H1 (cell line): ENCODE measurements around the gene GDAP2. TPM values are rescaled to one million over a fixed set of nuclear protein-coding genes. Genes with fewer than 3 reads are reported as not detected.

Source experiments
- CTCF ChIA-PET: fragments of 300-600 bp; sonication (Branson Sonifier 250); formaldehyde crosslinking; loops from one replicate; lab custom pipeline; 2021; ENCODE audit not compliant: partially characterized antibody; lab: Charles Lee
- POLR2A ChIA-PET: fragments of 300-600 bp; sonication (Branson Sonifier 250); formaldehyde crosslinking; loops from one replicate; lab custom pipeline; 2021; ENCODE audit warnings: inconsistent platforms; ENCODE audit not compliant: partially characterized antibody; lab: Charles Lee
- DNase-seq, 2 experiments: peaks; one replicate each; pipeline versions ENCODE4 v3.0.0 to v3.0.0-alpha.2; 2010 to 2022; ENCODE audit warnings: low spot score in 2 of 2, low read depth in 1 of 2, mixed read lengths in 1 of 2
- FAIRE-seq: peaks from 2 replicates; lab custom pipeline; 2011; peaks lifted over from hg19 to GRCh38; lab: Jason Lieb, UNC
- H2AFZ ChIP-seq: 2 replicates; pipeline ENCODE4 v1.8.1; 2012; ENCODE audit warnings: low read length, inconsistent platforms
- H2AK5ac ChIP-seq: 2 replicates; pipeline ENCODE4 v1.6.1; 2013; ENCODE audit warnings: low read depth, low read length
- H2BK120ac ChIP-seq: replicated peaks from 2 replicates; pipeline ENCODE3; 2013; ENCODE audit warnings: low read depth, low read length, inconsistent platforms
- H2BK12ac ChIP-seq: 2 replicates; pipeline ENCODE4 v1.6.1; 2013; ENCODE audit warnings: low read depth, low read length
- H2BK15ac ChIP-seq: 2 replicates; pipeline ENCODE4 v1.6.1; 2013; ENCODE audit warnings: low read length
- H2BK20ac ChIP-seq: 2 replicates; pipeline ENCODE4 v1.6.1; 2013; ENCODE audit warnings: low read length
- H2BK5ac ChIP-seq: 2 replicates; pipeline ENCODE4 v1.6.1; 2013; ENCODE audit warnings: low read depth, low read length
- H3K14ac ChIP-seq: 2 replicates; pipeline ENCODE4 v1.6.1; 2013; ENCODE audit warnings: inconsistent platforms; ENCODE audit not compliant: insufficient read length
- H3K18ac ChIP-seq: 2 replicates; pipeline ENCODE4 v1.6.1; 2013; ENCODE audit warnings: low read length; ENCODE audit errors: extremely low read depth
- H3K23ac ChIP-seq: 2 replicates; pipeline ENCODE4 v1.6.1; 2013; ENCODE audit warnings: inconsistent platforms; ENCODE audit not compliant: insufficient read length
- H3K23me2 ChIP-seq: 2 replicates; pipeline ENCODE4 v1.6.1; 2013; ENCODE audit warnings: low read depth, low read length
- H3K27ac ChIP-seq: 2 replicates; pipeline ENCODE4 v1.6.1; 2011; ENCODE audit warnings: low read depth, low read length, inconsistent platforms
- H3K27me3 ChIP-seq, 4 experiments: replicated peaks in 1 of 4; 1 replicate in 1 of 4; 2 replicates in 3 of 4; pipeline versions ENCODE4 v1.6.1 to v1.8.1; 2011 to 2013; ENCODE audit warnings: low read length in 3 of 4, mild to moderate bottlenecking in 3 of 4, inconsistent platforms in 2 of 4, mixed read lengths in 2 of 4, moderate library complexity in 1 of 4; ENCODE audit not compliant: control insufficient read depth in 3 of 4, insufficient read depth in 3 of 4; ENCODE audit errors: extremely low read depth in 1 of 4
- H3K36me3 ChIP-seq, 4 experiments: 2 replicates each; pipeline versions ENCODE4 v1.6.1 to v1.8.1; 2011 to 2013; ENCODE audit warnings: mild to moderate bottlenecking in 4 of 4, low read length in 3 of 4, moderate library complexity in 2 of 4, control low read depth in 1 of 4, inconsistent platforms in 1 of 4; ENCODE audit not compliant: insufficient read depth in 4 of 4, control insufficient read depth in 2 of 4
- H3K4ac ChIP-seq: replicated peaks from 2 replicates; pipeline ENCODE3; 2013; ENCODE audit warnings: low read length, low read depth, mixed read lengths, inconsistent platforms; ENCODE audit not compliant: insufficient read length
- H3K4me1 ChIP-seq, 4 experiments: replicated peaks in 1 of 4; 1 replicate in 1 of 4; 2 replicates in 3 of 4; pipeline versions ENCODE4 v1.6.1 to v1.8.1; 2011 to 2013; ENCODE audit warnings: low read length in 3 of 4, inconsistent platforms in 2 of 4, mixed read lengths in 1 of 4; ENCODE audit not compliant: insufficient read depth in 4 of 4, control insufficient read depth in 3 of 4
- H3K4me2 ChIP-seq, 2 experiments: 2 replicates each; pipeline versions ENCODE4 v1.6.1 to v1.8.1; 2011 to 2013; ENCODE audit warnings: low read depth in 2 of 2, low read length in 2 of 2, control low read depth in 1 of 2, inconsistent platforms in 1 of 2, mild to moderate bottlenecking in 1 of 2; ENCODE audit not compliant: insufficient read depth in 1 of 2
- H3K4me3 ChIP-seq, 4 experiments: fragments of 200-600, 300-600 bp in 1 of 4; sonication (generic), shearing (Covaris generic), sonication (Bioruptor Twin) in 1 of 4; 2 replicates each; pipeline versions ENCODE4 v1.5.1 to v1.8.1; 2011 to 2016; ENCODE audit warnings: low read length in 4 of 4, low read depth in 3 of 4, control low read depth in 2 of 4, inconsistent platforms in 2 of 4, mild to moderate bottlenecking in 2 of 4, mixed read lengths in 1 of 4, moderate library complexity in 1 of 4; ENCODE audit not compliant: insufficient read depth in 2 of 4; ENCODE audit errors: extremely low read depth in 1 of 4
- H3K56ac ChIP-seq: replicated peaks from 2 replicates; pipeline ENCODE3; 2013; ENCODE audit warnings: low read depth, mild to moderate bottlenecking, mixed read lengths, low read length, inconsistent platforms; ENCODE audit not compliant: insufficient read length
- H3K79me1 ChIP-seq: 2 replicates; pipeline ENCODE4 v1.6.1; 2013; ENCODE audit warnings: low read depth, low read length, control low read depth
- H3K79me2 ChIP-seq, 2 experiments: 2 replicates each; pipeline versions ENCODE4 v1.6.1 to v1.8.1; 2012 to 2013; ENCODE audit warnings: low read length in 2 of 2, mild to moderate bottlenecking in 2 of 2, inconsistent platforms in 1 of 2; ENCODE audit not compliant: insufficient read depth in 2 of 2, control insufficient read depth in 1 of 2
- H3K9ac ChIP-seq, 4 experiments: replicated peaks in 1 of 4; 1 replicate in 1 of 4; 2 replicates in 3 of 4; pipeline versions ENCODE4 v1.6.1 to v1.8.1; 2011 to 2013; ENCODE audit warnings: low read depth in 3 of 4, low read length in 3 of 4, control low read depth in 2 of 4, mild to moderate bottlenecking in 2 of 4, moderate library complexity in 2 of 4, inconsistent platforms in 1 of 4; ENCODE audit errors: extremely low read depth in 1 of 4
- H3K9me3 ChIP-seq, 2 experiments: 2 replicates each; pipeline versions ENCODE4 v1.6.1 to v1.8.1; 2012 to 2013; ENCODE audit warnings: mild to moderate bottlenecking in 2 of 2, moderate library complexity in 2 of 2, control low read depth in 1 of 2, inconsistent platforms in 1 of 2, low read depth in 1 of 2, low read length in 1 of 2, mixed read lengths in 1 of 2; ENCODE audit not compliant: insufficient read depth in 2 of 2
- H4K20me1 ChIP-seq, 2 experiments: replicated peaks in 1 of 2; 2 replicates each; pipeline versions ENCODE3 to v1.8.1; 2011 to 2013; ENCODE audit warnings: inconsistent platforms in 2 of 2, low read length in 2 of 2, mild to moderate bottlenecking in 1 of 2; ENCODE audit not compliant: insufficient read depth in 2 of 2, control insufficient read depth in 1 of 2
- H4K5ac ChIP-seq: 2 replicates; pipeline ENCODE4 v1.6.1; 2013; ENCODE audit warnings: low read length, low read depth, mixed read lengths, inconsistent platforms; ENCODE audit not compliant: insufficient read length
- H4K8ac ChIP-seq: 2 replicates; pipeline ENCODE4 v1.8.0; 2013; ENCODE audit warnings: mild to moderate bottlenecking, moderate library complexity, low read length, inconsistent platforms; ENCODE audit not compliant: insufficient read depth; ENCODE audit errors: extremely low read depth
- H4K91ac ChIP-seq: replicated peaks from 2 replicates; pipeline ENCODE3; 2013; ENCODE audit warnings: low read length, mixed read lengths, inconsistent platforms; ENCODE audit not compliant: insufficient read length
- HDAC2 ChIP-seq, 2 experiments: fragments of 300-600 bp in 1 of 2; sonication (generic) in 1 of 2; IDR thresholded peaks; 2 replicates each; pipeline ENCODE4 v1.6.1; 2011 to 2012; ENCODE audit warnings: low read depth in 2 of 2, low read length in 2 of 2, mild to moderate bottlenecking in 2 of 2, moderate library complexity in 2 of 2, borderline replicate concordance in 1 of 2, inconsistent platforms in 1 of 2
- HDAC6 ChIP-seq: IDR thresholded peaks from one replicate; pipeline ENCODE4 v1.7.1; 2012; ENCODE audit warnings: low read depth, mild to moderate bottlenecking, inconsistent platforms, low read length, moderate library complexity
- NANOG ChIP-seq: IDR thresholded peaks from 2 replicates; pipeline ENCODE4 v1.6.1; 2011; ENCODE audit warnings: low read length, low read depth, mild to moderate bottlenecking, inconsistent platforms; ENCODE audit not compliant: insufficient read depth, poor library complexity, severe bottlenecking
- SAP30 ChIP-seq: fragments of 300-600 bp; sonication (generic); IDR thresholded peaks from 2 replicates; pipeline ENCODE4 v1.7.1; 2012; ENCODE audit warnings: low read length, moderate library complexity, mild to moderate bottlenecking, inconsistent platforms; ENCODE audit not compliant: insufficient read depth, insufficient replicate concordance
- WGBS, 2 experiments: shearing (Covaris generic) in 1 of 2; methylation state at CpG; one replicate each; pipeline versions ENCODE4 v1.1.6 to v1.1.7; 2013 to 2015; ENCODE audit warnings: low lambda C conversion rate in 2 of 2, mixed read lengths in 2 of 2, inconsistent platforms in 1 of 2, low coverage in 1 of 2, missing lambda C conversion rate in 1 of 2; ENCODE audit not compliant: insufficient replicate concordance in 2 of 2, insufficient coverage in 1 of 2, insufficient read length in 1 of 2; ENCODE audit errors: extremely low coverage in 1 of 2, missing lambda C conversion rate in 1 of 2; 5-methylcytosine and 5-hydroxymethylcytosine counted together
- long read RNA-seq, 2 experiments: library from RNA in 1 of 2; library from capped mRNA in 1 of 2; stranded (forward); transcript quantifications; one replicate each; pipeline ENCODE4 v2.0.0, GENCODE V29; 2021; ENCODE audit warnings: inconsistent platforms in 1 of 2
- polyA minus RNA-seq, 3 experiments: library from RNA; depleted of rRNA, polyadenylated mRNA; stranded (reverse); fragments of >200 nt; gene quantifications; 1 replicate in 2 of 3; 2 replicates in 1 of 3; pipeline ENCODE4 v1.2.3, GENCODE V29; 2011
- polyA plus RNA-seq, 7 experiments: library from polyadenylated mRNA; depleted of rRNA in 3 of 7; stranded (reverse) in 5 of 7; unstranded in 2 of 7; fragments of >200 nt in 5 of 7; fragments of 200-250 nt in 2 of 7; gene quantifications; 1 replicate in 5 of 7; 2 replicates in 1 of 7; 4 replicates in 1 of 7; pipeline versions ENCODE4 v1.2.1 to v1.2.3, GENCODE V29; 2011 to 2013; ENCODE audit warnings: missing spikeins in 2 of 7, mixed read lengths in 2 of 7
- total RNA-seq: library from RNA; stranded (reverse); fragmentation: NEBNext Ultra II Directional; extraction: Animal tissue kit (Norgen Biotek cat#: 25700); gene quantifications from 2 replicates; pipeline ENCODE4 v1.2.1, GENCODE V29; 2021

GDAP2 gene, protein sequence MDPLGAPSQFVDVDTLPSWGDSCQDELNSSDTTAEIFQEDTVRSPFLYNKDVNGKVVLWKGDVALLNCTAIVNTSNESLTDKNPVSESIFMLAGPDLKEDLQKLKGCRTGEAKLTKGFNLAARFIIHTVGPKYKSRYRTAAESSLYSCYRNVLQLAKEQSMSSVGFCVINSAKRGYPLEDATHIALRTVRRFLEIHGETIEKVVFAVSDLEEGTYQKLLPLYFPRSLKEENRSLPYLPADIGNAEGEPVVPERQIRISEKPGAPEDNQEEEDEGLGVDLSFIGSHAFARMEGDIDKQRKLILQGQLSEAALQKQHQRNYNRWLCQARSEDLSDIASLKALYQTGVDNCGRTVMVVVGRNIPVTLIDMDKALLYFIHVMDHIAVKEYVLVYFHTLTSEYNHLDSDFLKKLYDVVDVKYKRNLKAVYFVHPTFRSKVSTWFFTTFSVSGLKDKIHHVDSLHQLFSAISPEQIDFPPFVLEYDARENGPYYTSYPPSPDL
- 25.4 and 27.8 TPM in 2 replicates for total RNA-seq
- polyA plus RNA-seq (2011; rRNA removed): 5.2 and 8.6 TPM in 2 replicates
- polyA plus RNA-seq (2011; cell fraction: cytosol; rRNA removed): 8.0 TPM
- polyA plus RNA-seq (2011; cell fraction: nucleus; rRNA removed): 4.1 TPM
- 5.9 to 11.2 TPM (median 7.3 TPM) in 4 replicates for polyA plus RNA-seq (2012, experiment 1 of 2)
- polyA plus RNA-seq (2012, experiment 2 of 2): 0.67 TPM
- polyA plus RNA-seq (2013, experiment 1 of 2): 8.5 TPM
- polyA plus RNA-seq (2013, experiment 2 of 2): 8.4 TPM
- 27.2 and 36.2 TPM in 2 replicates for polyA minus RNA-seq (2011; rRNA and poly(A)+ RNA removed)
- polyA minus RNA-seq (2011; cell fraction: cytosol; rRNA and poly(A)+ RNA removed): 15.2 TPM
- 41.0 TPM for polyA minus RNA-seq (2011; cell fraction: nucleus; rRNA and poly(A)+ RNA removed)
- long read RNA-seq, experiment 1, full-length matches to known transcripts: 7 of 19 reads
- long read RNA-seq, experiment 1, partial matches to known transcripts: 5 of 19 reads
- long read RNA-seq, experiment 1, other reads (novel, unspliced or antisense): 7 of 19 reads
- long read RNA-seq, experiment 2, full-length matches to known transcripts: 5 of 12 reads
- long read RNA-seq, experiment 2, partial matches to known transcripts: 4 of 12 reads
- long read RNA-seq, experiment 2, other reads (novel, unspliced or antisense): 3 of 12 reads

DNA sequence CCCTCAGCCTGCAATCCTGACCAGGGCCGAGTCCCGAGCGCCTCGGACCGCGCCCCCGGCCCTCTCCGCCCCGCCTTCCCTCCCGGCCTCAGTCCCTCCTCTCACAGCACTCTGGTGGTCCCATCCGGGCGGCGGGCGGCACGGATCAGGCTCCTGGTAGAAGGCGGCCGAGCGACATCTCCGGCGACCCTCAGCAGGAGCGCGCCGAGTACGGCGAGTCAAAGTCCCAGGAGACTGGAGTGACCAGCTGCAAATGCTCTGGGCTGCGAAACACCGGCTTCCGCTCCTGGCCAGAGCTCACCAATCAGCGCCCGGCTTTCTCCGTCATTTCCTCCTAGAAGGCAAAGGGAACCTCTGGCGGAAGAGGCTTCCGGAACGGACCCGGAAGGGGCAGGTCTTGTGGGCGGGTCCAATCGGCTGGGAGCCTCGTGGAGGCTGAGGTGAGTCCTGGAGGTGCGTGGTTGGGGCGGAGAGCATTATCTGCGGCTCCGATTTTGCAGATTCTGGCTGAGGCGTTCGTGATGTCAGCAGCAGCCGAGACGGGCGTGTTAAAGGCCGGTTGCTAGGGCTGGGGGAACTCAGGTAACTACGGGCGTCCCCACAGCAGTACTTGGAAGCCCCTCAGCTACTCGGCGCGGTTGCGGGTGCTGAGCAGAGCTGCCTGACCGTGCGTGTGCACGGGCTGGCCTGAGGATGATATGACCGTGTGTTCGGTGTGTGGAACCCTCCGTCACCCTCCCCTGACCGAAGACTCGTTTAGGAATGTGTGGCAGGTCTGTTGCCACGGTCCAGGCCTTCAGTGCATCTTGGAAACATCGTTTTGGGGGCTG is at the start of gene GDAP2, which contains the start of gene WDR3:
TSS of gene GDAP2 (minus strand) at position 279 of the 830 bp plus-strand sequence. CDS start 9,264 bp downstream, outside the sequence.
TSS of gene WDR3 (plus strand) at position 397 of the 830 bp plus-strand sequence. CDS start 3,581 bp downstream, outside the sequence.
- Histone ChIP-seq H3K79me1 (peaks cover 11% of the 10 kb centered on the region), H3K14ac (no peak within 1 kb of the TSS), H2BK5ac (peak within 1 kb of the TSS; percentile 48), H3K23ac (no peak within 1 kb of the TSS), H3K79me2 (peaks cover 25 to 87% of the 10 kb centered on the region in 2 experiments), H3K23me2 (peaks cover 9% of the 10 kb centered on the region), H2BK120ac (no peak within 1 kb of the TSS), H4K8ac (peak within 1 kb of the TSS; percentile 77), H2AK5ac (peak within 1 kb of the TSS; percentile 43; the same call in 1 of the 2 replicates), H3K4me1 (peaks cover 0 to 8% (median 3%) of the 10 kb centered on the region in 4 experiments; a peak in 4 of 7 replicates), H4K91ac (peak within 1 kb of the TSS; percentile 11), H3K9ac (peak within 1 kb of the TSS; percentile 68 to 92 (median 78)), H3K27me3 (no peaks in the 10 kb centered on the region), H3K4ac (peak within 1 kb of the TSS; percentile 76), H3K9me3 (no peaks in the 10 kb centered on the region), H2BK20ac (no peak within 1 kb of the TSS), H3K4me3 (peak within 1 kb of the TSS; percentile 86 to 98 (median 92)), H2AFZ (peak within 1 kb of the TSS; percentile 93), H3K4me2 (peak within 1 kb of the TSS; percentile 92 to 93), H4K20me1 (peaks cover 9 to 12% of the 10 kb centered on the region in 2 experiments), H4K5ac (peak within 1 kb of the TSS; percentile 4), H3K56ac (peak within 1 kb of the TSS; percentile 54), H2BK15ac (no peak within 1 kb of the TSS), H3K27ac (no peak within 1 kb of the TSS), H3K18ac (no peak within 1 kb of the TSS; the same call in 1 of the 2 replicates), H2BK12ac (no peak within 1 kb of the TSS), H3K36me3 (peaks cover 3 to 13% (median 3%) of the 10 kb centered on the region in 4 experiments; a peak in 7 of 8 replicates)
- ChIA-PET POLR2A (interaction anchor here (1.3 to 2.0 kb wide), 4 partner anchors 14 to 323 kb away, joined by 3 to 7 read pairs (median 4); no protein-coding TSS in a partner anchor), CTCF (interaction anchor here (0.7 to 3.1 kb wide), 6 partner anchors 8 to 1066 kb away, joined by 3 to 14 read pairs (median 4); no protein-coding TSS in a partner anchor)
- FAIRE-seq: peak; percentile 65
- 1% methylated on average over 33 of the region's 64 CpGs; no CpG with 5 or more reads in 1 of the 2 experiments for WGBS, 2 experiments
- peak; percentile 89 to 92 for DNase-seq
- TF ChIP-seq HDAC6: no peak
- no peak for TF ChIP-seq NANOG
- no peak; a peak in 1 of 4 replicates for TF ChIP-seq HDAC2 (IDR thresholded peaks at IDR 0.05; ENCODE audit: borderline replicate concordance in 1 of 2, low read depth in 2 of 2, low read length in 2 of 2)
- TF ChIP-seq SAP30: peak; percentile 96
